ENCODE measurements around the gene KIF26A. TPM values are rescaled to one million over a fixed set of nuclear protein-coding genes. Genes with fewer than 3 reads are reported as not detected.

KIF26A gene
- total RNA-seq, 1 donor from 2014 or later, result 0.60 TPM

GRCh38 chr14:104144911-104145825 lies 6.8 kb downstream of the KIF26A start:
- no peak overlapping the region for H3K27ac Mint-ChIP-seq (ENCODE audit: unreplicated experiment)
- H3K4me3 Mint-ChIP-seq (ENCODE audit: unreplicated experiment), result no peak overlapping the region
- H3K4me1 Mint-ChIP-seq (ENCODE audit: low read depth), result peaks cover 4% of the 10 kb centered on the region
- TF ChIP-seq, protein P1, sequence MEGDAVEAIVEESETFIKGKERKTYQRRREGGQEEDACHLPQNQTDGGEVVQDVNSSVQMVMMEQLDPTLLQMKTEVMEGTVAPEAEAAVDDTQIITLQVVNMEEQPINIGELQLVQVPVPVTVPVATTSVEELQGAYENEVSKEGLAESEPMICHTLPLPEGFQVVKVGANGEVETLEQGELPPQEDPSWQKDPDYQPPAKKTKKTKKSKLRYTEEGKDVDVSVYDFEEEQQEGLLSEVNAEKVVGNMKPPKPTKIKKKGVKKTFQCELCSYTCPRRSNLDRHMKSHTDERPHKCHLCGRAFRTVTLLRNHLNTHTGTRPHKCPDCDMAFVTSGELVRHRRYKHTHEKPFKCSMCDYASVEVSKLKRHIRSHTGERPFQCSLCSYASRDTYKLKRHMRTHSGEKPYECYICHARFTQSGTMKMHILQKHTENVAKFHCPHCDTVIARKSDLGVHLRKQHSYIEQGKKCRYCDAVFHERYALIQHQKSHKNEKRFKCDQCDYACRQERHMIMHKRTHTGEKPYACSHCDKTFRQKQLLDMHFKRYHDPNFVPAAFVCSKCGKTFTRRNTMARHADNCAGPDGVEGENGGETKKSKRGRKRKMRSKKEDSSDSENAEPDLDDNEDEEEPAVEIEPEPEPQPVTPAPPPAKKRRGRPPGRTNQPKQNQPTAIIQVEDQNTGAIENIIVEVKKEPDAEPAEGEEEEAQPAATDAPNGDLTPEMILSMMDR (IDR thresholded peaks at IDR 0.05), result no peak
- H3K9me3 Mint-ChIP-seq (ENCODE audit: low read depth), result no peaks in the 10 kb centered on the region
- peak; percentile 89 for DNase-seq (ENCODE audit: low spot score)
- no peaks in the 10 kb centered on the region for H3K36me3 Mint-ChIP-seq (ENCODE audit: low read depth)
- peaks cover 3% of the 10 kb centered on the region for H3K27me3 Mint-ChIP-seq (ENCODE audit: low read depth)

- no peaks in the 10 kb centered on the region for H3K36me3 Mint-ChIP-seq (ENCODE audit: low read depth)
- TF ChIP-seq, protein P1 (IDR thresholded peaks at IDR 0.05), result no peak
- peaks cover 7% of the 10 kb centered on the region for H3K4me1 Mint-ChIP-seq (ENCODE audit: low read depth)
Measured at GRCh38 chr14:104145826-104146601, 7.6 kb downstream of the KIF26A start.

DNA sequence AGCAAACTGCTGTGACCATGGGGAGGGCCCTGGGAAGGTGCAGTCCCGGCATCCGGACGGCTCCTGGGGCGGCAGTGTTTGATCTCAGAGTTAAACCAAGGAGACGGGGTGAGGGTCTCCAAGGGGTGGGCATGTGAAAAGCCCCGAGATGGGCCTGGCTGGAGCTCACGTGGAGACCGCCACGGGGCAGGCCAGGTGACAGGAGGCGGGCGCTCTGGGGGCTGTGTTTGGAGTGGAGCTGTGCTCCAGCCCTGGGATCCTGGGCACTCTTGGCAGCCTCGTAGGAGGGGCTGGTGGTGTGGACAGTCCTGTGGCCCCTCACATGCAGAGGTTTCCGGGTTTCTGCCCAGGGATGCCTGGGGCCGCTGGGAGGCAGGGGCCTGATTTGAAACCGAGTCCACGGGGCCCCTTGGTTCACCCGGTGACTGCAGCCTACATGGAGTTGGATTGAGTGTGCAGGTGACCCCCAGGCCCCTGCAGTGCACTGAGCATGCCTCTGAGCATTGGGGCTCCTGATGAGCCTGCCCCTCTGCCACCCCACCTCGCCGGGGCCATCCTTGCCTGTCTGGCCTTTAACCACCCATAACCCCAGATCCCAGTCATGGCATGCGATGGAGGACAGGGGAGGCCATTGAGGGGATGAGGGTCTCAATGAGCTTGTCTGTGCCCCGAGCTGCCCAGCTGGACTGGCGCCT lies 8.4 kb downstream of the KIF26A start:
- H3K27me3 Mint-ChIP-seq (ENCODE audit: low read depth), result peaks cover 3% of the 10 kb centered on the region
- H3K27ac Mint-ChIP-seq (ENCODE audit: unreplicated experiment), result no peak overlapping the region
- H3K36me3 Mint-ChIP-seq (ENCODE audit: low read depth), result no peaks in the 10 kb centered on the region
- no peak overlapping the region for H3K4me3 Mint-ChIP-seq (ENCODE audit: unreplicated experiment)
- H3K9me3 Mint-ChIP-seq (ENCODE audit: low read depth), result no peaks in the 10 kb centered on the region
- peaks cover 7% of the 10 kb centered on the region for H3K4me1 Mint-ChIP-seq (ENCODE audit: low read depth)
- peak; percentile 71 for DNase-seq (ENCODE audit: low spot score)
- TF ChIP-seq, protein P1 (IDR thresholded peaks at IDR 0.05), result no peak

More at GRCh38 chr14:104145826-104146601, 7.6 kb downstream of the KIF26A start:
- H3K9me3 Mint-ChIP-seq (ENCODE audit: low read depth), result no peaks in the 10 kb centered on the region
- no peak overlapping the region for H3K27ac Mint-ChIP-seq (ENCODE audit: unreplicated experiment)
- DNase-seq (ENCODE audit: low spot score), result peak; percentile 83
- peaks cover 3% of the 10 kb centered on the region for H3K27me3 Mint-ChIP-seq (ENCODE audit: low read depth)
- no peak overlapping the region for H3K4me3 Mint-ChIP-seq (ENCODE audit: unreplicated experiment)

- peaks cover 3% of the 10 kb centered on the region for H3K27me3 Mint-ChIP-seq (ENCODE audit: low read depth)
- H3K4me1 Mint-ChIP-seq (ENCODE audit: low read depth), result peaks cover 7% of the 10 kb centered on the region
- no peaks in the 10 kb centered on the region for H3K36me3 Mint-ChIP-seq (ENCODE audit: low read depth)
- H3K4me3 Mint-ChIP-seq (ENCODE audit: unreplicated experiment), result no peak overlapping the region
- DNase-seq (ENCODE audit: low spot score), result peak; percentile 91
- no peak overlapping the region for H3K27ac Mint-ChIP-seq (ENCODE audit: unreplicated experiment)
- TF ChIP-seq, protein P1 (IDR thresholded peaks at IDR 0.05), result no peak
- H3K9me3 Mint-ChIP-seq (ENCODE audit: low read depth), result no peaks in the 10 kb centered on the region
Measured at GRCh38 chr14:104147346-104148125, 9.1 kb downstream of the KIF26A start.
